H9 (cell line): ENCODE results near the gene ASGR2. TPM values are rescaled to one million over a fixed set of nuclear protein-coding genes. Genes with fewer than 3 reads are reported as not detected.
A peak's percentile ranks its signal among the peaks of the same experiment; 100 is the strongest.

ENCODE experiments used
- DNase-seq: peaks from one replicate; pipeline ENCODE4 v3.0.0-alpha.2; 2017
- H2AFZ ChIP-seq: one replicate; pipeline ENCODE4 v1.6.1; 2013; ENCODE audit warnings: mild to moderate bottlenecking, low read length, control low read depth, moderate library complexity
- H2AK5ac ChIP-seq: 2 replicates; pipeline ENCODE4 v1.6.1; 2013; ENCODE audit warnings: low read length, control low read depth, mixed read lengths; ENCODE audit not compliant: insufficient read length
- H2BK120ac ChIP-seq: one replicate; pipeline ENCODE4 v1.6.1; 2013; ENCODE audit warnings: low read depth, mild to moderate bottlenecking, low read length, control low read depth, inconsistent platforms; ENCODE audit not compliant: poor library complexity, severe bottlenecking
- H2BK12ac ChIP-seq: 2 replicates; pipeline ENCODE4 v1.6.1; 2013; ENCODE audit warnings: low read length, control low read depth, mixed read lengths, low read depth; ENCODE audit not compliant: insufficient read length
- H2BK15ac ChIP-seq: 2 replicates; pipeline ENCODE4 v1.6.1; 2013; ENCODE audit warnings: low read depth, low read length, control low read depth
- H2BK20ac ChIP-seq: one replicate; pipeline ENCODE4 v1.6.1; 2013; ENCODE audit warnings: low read depth, mild to moderate bottlenecking, low read length, control low read depth, inconsistent platforms; ENCODE audit not compliant: poor library complexity, severe bottlenecking
- H2BK5ac ChIP-seq: 2 replicates; pipeline ENCODE4 v1.6.1; 2013; ENCODE audit warnings: low read length, control low read depth, mixed read lengths; ENCODE audit not compliant: insufficient read length
- H3K14ac ChIP-seq: 2 replicates; pipeline ENCODE4 v1.6.1; 2013; ENCODE audit warnings: low read length, control low read depth; ENCODE audit not compliant: insufficient read depth
- H3K18ac ChIP-seq: 2 replicates; pipeline ENCODE4 v1.6.1; 2013; ENCODE audit warnings: low read depth, mild to moderate bottlenecking, mixed read lengths, low read length, control low read depth; ENCODE audit not compliant: insufficient read length
- H3K23ac ChIP-seq: 2 replicates; pipeline ENCODE4 v1.6.1; 2013; ENCODE audit warnings: low read length, control low read depth, mixed read lengths, low read depth; ENCODE audit not compliant: insufficient read length
- H3K23me2 ChIP-seq: 2 replicates; pipeline ENCODE4 v1.6.1; 2013; ENCODE audit warnings: low read depth, mild to moderate bottlenecking, mixed read lengths, low read length, control low read depth; ENCODE audit not compliant: insufficient read length, poor library complexity, severe bottlenecking
- H3K27ac ChIP-seq: 2 replicates; pipeline ENCODE4 v1.5.1; 2013; ENCODE audit warnings: low read length, control low read depth, mixed read lengths, low read depth; ENCODE audit not compliant: insufficient read length
- H3K27me3 ChIP-seq: 2 replicates; pipeline ENCODE4 v1.6.1; 2013; ENCODE audit warnings: low read length, control low read depth, inconsistent platforms; ENCODE audit not compliant: insufficient read depth
- H3K4ac ChIP-seq: 2 replicates; pipeline ENCODE4 v1.6.1; 2013; ENCODE audit warnings: low read depth, mild to moderate bottlenecking, control low read depth, inconsistent platforms, low read length, moderate library complexity
- H3K4me1 ChIP-seq: 2 replicates; pipeline ENCODE4 v1.6.1; 2013; ENCODE audit warnings: low read length, control low read depth, inconsistent platforms; ENCODE audit not compliant: insufficient read depth
- H3K4me2 ChIP-seq: 2 replicates; pipeline ENCODE4 v1.6.1; 2013; ENCODE audit warnings: low read length, control low read depth, mixed read lengths; ENCODE audit not compliant: insufficient read length, insufficient read depth
- H3K56ac ChIP-seq: 2 replicates; pipeline ENCODE4 v1.6.1; 2013; ENCODE audit warnings: low read depth, mild to moderate bottlenecking, mixed read lengths, low read length, control low read depth; ENCODE audit not compliant: insufficient read length
- H3K79me1 ChIP-seq: 2 replicates; pipeline ENCODE4 v1.6.1; 2013; ENCODE audit warnings: low read depth, mild to moderate bottlenecking, moderate library complexity, low read length, control low read depth, inconsistent platforms; ENCODE audit not compliant: insufficient read depth, poor library complexity, severe bottlenecking
- H3K79me2 ChIP-seq: 2 replicates; pipeline ENCODE4 v1.6.1; 2013; ENCODE audit warnings: low read length, control low read depth, inconsistent platforms; ENCODE audit not compliant: insufficient read depth
- H3K9ac ChIP-seq: 2 replicates; pipeline ENCODE4 v1.6.1; 2013; ENCODE audit warnings: low read length, control low read depth, mixed read lengths; ENCODE audit not compliant: insufficient read length; ENCODE audit errors: extremely low read depth
- H3K9me3 ChIP-seq: one replicate; pipeline ENCODE4 v1.6.1; 2013; ENCODE audit warnings: low read depth, low read length, inconsistent platforms; ENCODE audit not compliant: control insufficient read depth
- H3T11ph ChIP-seq: one replicate; pipeline ENCODE4 v1.6.1; 2013; ENCODE audit warnings: mild to moderate bottlenecking, low read length, control low read depth, inconsistent platforms
- H4K20me1 ChIP-seq: one replicate; pipeline ENCODE4 v1.6.1; 2013; ENCODE audit not compliant: control insufficient read depth, insufficient read length, insufficient read depth
- H4K5ac ChIP-seq: 2 replicates; pipeline ENCODE4 v1.6.1; 2013; ENCODE audit warnings: low read depth, mild to moderate bottlenecking, mixed read lengths, low read length, control low read depth; ENCODE audit not compliant: insufficient read length
- H4K8ac ChIP-seq: replicated peaks from 2 replicates; pipeline ENCODE4 v1.6.1; 2013; ENCODE audit warnings: low read length, control low read depth, mixed read lengths, low read depth; ENCODE audit not compliant: insufficient read length
- H4K91ac ChIP-seq: 2 replicates; pipeline ENCODE4 v1.6.1; 2013; ENCODE audit warnings: low read depth, mild to moderate bottlenecking, moderate library complexity, mixed read lengths, low read length, control low read depth; ENCODE audit not compliant: insufficient read length
- H3K27ac Mint-ChIP-seq, 3 experiments: 2 replicates in 2 of 3; 3 replicates in 1 of 3; pipeline ENCODE4 v1.8.0; 2020 to 2021; ENCODE audit warnings: mixed read lengths in 3 of 3, mild to moderate bottlenecking in 1 of 3, moderate library complexity in 1 of 3
- H3K27me3 Mint-ChIP-seq: 2 replicates; pipeline ENCODE4 v1.8.0; 2021; ENCODE audit warnings: low read depth, mild to moderate bottlenecking, moderate library complexity, mixed read lengths
- H3K36me3 Mint-ChIP-seq, 3 experiments: 2 replicates in 2 of 3; 3 replicates in 1 of 3; pipeline ENCODE4 v1.8.0; 2020 to 2021; ENCODE audit warnings: low read depth in 3 of 3, mixed read lengths in 3 of 3; ENCODE audit not compliant: insufficient read depth in 1 of 3
- H3K4me1 Mint-ChIP-seq, 2 experiments: 2 replicates each; pipeline ENCODE4 v1.8.0; 2020; ENCODE audit warnings: mixed read lengths in 2 of 2
- H3K4me3 Mint-ChIP-seq, 2 experiments: 2 replicates in 1 of 2; 3 replicates in 1 of 2; pipeline ENCODE4 v1.8.0; 2020 to 2021; ENCODE audit warnings: mild to moderate bottlenecking in 2 of 2, mixed read lengths in 2 of 2, moderate library complexity in 1 of 2
- H3K9me3 Mint-ChIP-seq, 2 experiments: 2 replicates in 1 of 2; 3 replicates in 1 of 2; pipeline ENCODE4 v1.8.0; 2020; ENCODE audit warnings: mild to moderate bottlenecking in 2 of 2, mixed read lengths in 2 of 2, moderate library complexity in 1 of 2
- CTCF ChIP-seq: fragments of 200-600 bp; sonication (generic); conservative IDR thresholded peaks from 3 replicates; pipeline ENCODE4 v1.8.0; 2021; ENCODE audit warnings: antibody characterized with exemption, mild to moderate bottlenecking
- WGBS: extraction: QIAGEN DNeasy Blood & Tissue Kit; methylation state at CpG from one replicate; pipeline ENCODE4 v1.1.7; 2013; ENCODE audit warnings: missing lambda C conversion rate, low lambda C conversion rate, mixed read lengths; ENCODE audit not compliant: insufficient read length; ENCODE audit errors: extremely low coverage; 5-methylcytosine and 5-hydroxymethylcytosine counted together
- total RNA-seq: library from RNA; stranded (reverse); gene quantifications from 2 replicates; pipeline ENCODE4 v1.2.1, GENCODE V29; 2021

The ASGR2 gene
- total RNA-seq, 1 experiment from 2014 or later: not detected

DNA sequence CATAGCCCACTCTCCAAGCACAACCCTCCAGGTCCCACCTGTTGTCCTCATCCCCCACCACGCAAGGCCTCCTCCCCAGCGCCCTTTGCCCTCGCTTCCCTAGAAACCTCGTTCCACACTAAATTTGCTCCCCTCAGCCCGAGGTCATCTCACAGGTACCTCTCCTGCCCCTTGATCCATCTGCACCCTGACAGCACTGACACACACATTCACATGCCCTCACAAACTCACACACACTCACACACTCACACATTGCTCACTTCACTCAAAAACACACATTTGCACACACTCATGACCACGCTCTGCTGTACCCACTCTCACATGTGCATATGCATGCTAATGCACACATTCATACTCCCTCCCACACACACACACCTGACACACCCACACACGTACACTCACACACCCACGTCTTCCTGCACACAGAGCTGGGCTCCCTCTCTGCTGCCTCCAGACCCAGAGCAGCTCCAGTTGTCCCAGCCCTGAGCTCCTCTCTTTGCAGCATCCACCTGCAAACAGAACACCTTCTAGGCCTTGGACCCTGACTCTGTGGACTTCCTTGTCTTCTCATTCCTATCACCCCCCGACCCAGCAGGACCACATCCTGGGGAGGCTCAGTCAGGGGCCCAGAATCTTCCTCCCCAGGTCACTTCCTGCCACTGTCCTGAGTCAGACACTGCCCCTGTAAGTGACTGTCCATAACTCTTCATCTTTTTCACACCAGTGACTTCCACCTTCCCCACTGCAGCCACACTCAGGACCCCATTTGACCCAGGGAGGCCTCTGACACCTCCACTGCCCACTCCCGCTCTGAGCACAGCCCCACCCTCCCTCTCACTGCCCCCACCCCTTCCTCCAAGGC lies 4.9 kb downstream of the ASGR2 start:
- no peak overlapping the region for H2BK15ac ChIP-seq
- H3K4me2 ChIP-seq: no peak overlapping the region
- no peaks in the 10 kb centered on the region for H3K79me2 ChIP-seq
- H3K4me1 ChIP-seq: no peaks in the 10 kb centered on the region; the same call in 1 of the 2 replicates
- no peak overlapping the region for H3K14ac ChIP-seq
- H2AFZ ChIP-seq: no peak overlapping the region
- peaks cover 0 to 2% (median 0%) of the 10 kb centered on the region in 3 experiments; a peak in 1 of 7 replicates for H3K36me3 Mint-ChIP-seq
- no peak for TF ChIP-seq CTCF
- no peak overlapping the region for H3K23ac ChIP-seq
- H3K27me3 Mint-ChIP-seq: no peaks in the 10 kb centered on the region; the same call in 1 of the 2 replicates
- 100% methylated on average over 2 of the region's 10 CpGs for whole genome bisulfite sequencing
- no peak overlapping the region for H3K27ac ChIP-seq
- H3K9ac ChIP-seq: no peak overlapping the region
- no peak overlapping the region for H4K5ac ChIP-seq
- H3K9me3 ChIP-seq: no peaks in the 10 kb centered on the region
- no peak overlapping the region for H3T11ph ChIP-seq
- H2BK12ac ChIP-seq: no peak overlapping the region
- H4K20me1 ChIP-seq: no peaks in the 10 kb centered on the region
- H3K23me2 ChIP-seq: no peaks in the 10 kb centered on the region
- H3K4ac ChIP-seq: no peak overlapping the region
- no peak overlapping the region for H4K91ac ChIP-seq
- no peak overlapping the region for H2BK5ac ChIP-seq
- H3K27me3 ChIP-seq: no peaks in the 10 kb centered on the region; the same call in 1 of the 2 replicates
- H3K4me3 Mint-ChIP-seq: no peak overlapping the region; a peak in 1 of 5 replicates
- peak overlapping the region in 2 of 3 experiments; percentile 4 to 79; a peak in 2 of 7 replicates for H3K27ac Mint-ChIP-seq
- H3K9me3 Mint-ChIP-seq: no peaks in the 10 kb centered on the region; a peak in 1 of 5 replicates
- no peak overlapping the region for H2BK120ac ChIP-seq
- H3K79me1 ChIP-seq: no peaks in the 10 kb centered on the region
- H3K56ac ChIP-seq: no peak overlapping the region
- no peak overlapping the region for H3K18ac ChIP-seq
- no peak overlapping the region for H2AK5ac ChIP-seq
- H4K8ac ChIP-seq: no peak overlapping the region
- no peak overlapping the region for H2BK20ac ChIP-seq
- H3K4me1 Mint-ChIP-seq: peaks cover 12% of the 10 kb centered on the region in 2 experiments; a peak in 3 of 4 replicates
- DNase-seq: no peak
